H1 (cell line): ENCODE data around the gene PEX14. TPM values are rescaled to one million over a fixed set of nuclear protein-coding genes. Genes with fewer than 3 reads are reported as not detected.

Experiments
- CTCF ChIA-PET: fragments of 300-600 bp; sonication (Branson Sonifier 250); formaldehyde crosslinking; loops from one replicate; lab custom pipeline; 2021; ENCODE audit not compliant: partially characterized antibody; lab: Charles Lee
- POLR2A ChIA-PET: fragments of 300-600 bp; sonication (Branson Sonifier 250); formaldehyde crosslinking; loops from one replicate; lab custom pipeline; 2021; ENCODE audit warnings: inconsistent platforms; ENCODE audit not compliant: partially characterized antibody; lab: Charles Lee
- DNase-seq, 2 experiments: peaks; one replicate each; pipeline versions ENCODE4 v3.0.0 to v3.0.0-alpha.2; 2010 to 2022; ENCODE audit warnings: low spot score in 2 of 2, low read depth in 1 of 2, mixed read lengths in 1 of 2
- FAIRE-seq: peaks from 2 replicates; lab custom pipeline; 2011; peaks lifted over from hg19 to GRCh38; lab: Jason Lieb, UNC
- H2AFZ ChIP-seq: 2 replicates; pipeline ENCODE4 v1.8.1; 2012; ENCODE audit warnings: low read length, inconsistent platforms
- H2AK5ac ChIP-seq: 2 replicates; pipeline ENCODE4 v1.6.1; 2013; ENCODE audit warnings: low read depth, low read length
- H2BK120ac ChIP-seq: replicated peaks from 2 replicates; pipeline ENCODE3; 2013; ENCODE audit warnings: low read depth, low read length, inconsistent platforms
- H2BK12ac ChIP-seq: 2 replicates; pipeline ENCODE4 v1.6.1; 2013; ENCODE audit warnings: low read depth, low read length
- H2BK15ac ChIP-seq: 2 replicates; pipeline ENCODE4 v1.6.1; 2013; ENCODE audit warnings: low read length
- H2BK20ac ChIP-seq: 2 replicates; pipeline ENCODE4 v1.6.1; 2013; ENCODE audit warnings: low read length
- H2BK5ac ChIP-seq: 2 replicates; pipeline ENCODE4 v1.6.1; 2013; ENCODE audit warnings: low read depth, low read length
- H3K14ac ChIP-seq: 2 replicates; pipeline ENCODE4 v1.6.1; 2013; ENCODE audit warnings: inconsistent platforms; ENCODE audit not compliant: insufficient read length
- H3K18ac ChIP-seq: 2 replicates; pipeline ENCODE4 v1.6.1; 2013; ENCODE audit warnings: low read length; ENCODE audit errors: extremely low read depth
- H3K23ac ChIP-seq: 2 replicates; pipeline ENCODE4 v1.6.1; 2013; ENCODE audit warnings: inconsistent platforms; ENCODE audit not compliant: insufficient read length
- H3K23me2 ChIP-seq: 2 replicates; pipeline ENCODE4 v1.6.1; 2013; ENCODE audit warnings: low read depth, low read length
- H3K27ac ChIP-seq: 2 replicates; pipeline ENCODE4 v1.6.1; 2011; ENCODE audit warnings: low read depth, low read length, inconsistent platforms
- H3K27me3 ChIP-seq, 4 experiments: replicated peaks in 1 of 4; 1 replicate in 1 of 4; 2 replicates in 3 of 4; pipeline versions ENCODE4 v1.6.1 to v1.8.1; 2011 to 2013; ENCODE audit warnings: low read length in 3 of 4, mild to moderate bottlenecking in 3 of 4, inconsistent platforms in 2 of 4, mixed read lengths in 2 of 4, moderate library complexity in 1 of 4; ENCODE audit not compliant: control insufficient read depth in 3 of 4, insufficient read depth in 3 of 4; ENCODE audit errors: extremely low read depth in 1 of 4
- H3K36me3 ChIP-seq, 4 experiments: 2 replicates each; pipeline versions ENCODE4 v1.6.1 to v1.8.1; 2011 to 2013; ENCODE audit warnings: mild to moderate bottlenecking in 4 of 4, low read length in 3 of 4, moderate library complexity in 2 of 4, control low read depth in 1 of 4, inconsistent platforms in 1 of 4; ENCODE audit not compliant: insufficient read depth in 4 of 4, control insufficient read depth in 2 of 4
- H3K4ac ChIP-seq: replicated peaks from 2 replicates; pipeline ENCODE3; 2013; ENCODE audit warnings: low read length, low read depth, mixed read lengths, inconsistent platforms; ENCODE audit not compliant: insufficient read length
- H3K4me1 ChIP-seq, 4 experiments: replicated peaks in 1 of 4; 1 replicate in 1 of 4; 2 replicates in 3 of 4; pipeline versions ENCODE4 v1.6.1 to v1.8.1; 2011 to 2013; ENCODE audit warnings: low read length in 3 of 4, inconsistent platforms in 2 of 4, mixed read lengths in 1 of 4; ENCODE audit not compliant: insufficient read depth in 4 of 4, control insufficient read depth in 3 of 4
- H3K4me2 ChIP-seq, 2 experiments: 2 replicates each; pipeline versions ENCODE4 v1.6.1 to v1.8.1; 2011 to 2013; ENCODE audit warnings: low read depth in 2 of 2, low read length in 2 of 2, control low read depth in 1 of 2, inconsistent platforms in 1 of 2, mild to moderate bottlenecking in 1 of 2; ENCODE audit not compliant: insufficient read depth in 1 of 2
- H3K4me3 ChIP-seq, 4 experiments: fragments of 200-600, 300-600 bp in 1 of 4; sonication (generic), shearing (Covaris generic), sonication (Bioruptor Twin) in 1 of 4; 2 replicates each; pipeline versions ENCODE4 v1.5.1 to v1.8.1; 2011 to 2016; ENCODE audit warnings: low read length in 4 of 4, low read depth in 3 of 4, control low read depth in 2 of 4, inconsistent platforms in 2 of 4, mild to moderate bottlenecking in 2 of 4, mixed read lengths in 1 of 4, moderate library complexity in 1 of 4; ENCODE audit not compliant: insufficient read depth in 2 of 4; ENCODE audit errors: extremely low read depth in 1 of 4
- H3K56ac ChIP-seq: replicated peaks from 2 replicates; pipeline ENCODE3; 2013; ENCODE audit warnings: low read depth, mild to moderate bottlenecking, mixed read lengths, low read length, inconsistent platforms; ENCODE audit not compliant: insufficient read length
- H3K79me1 ChIP-seq: 2 replicates; pipeline ENCODE4 v1.6.1; 2013; ENCODE audit warnings: low read depth, low read length, control low read depth
- H3K79me2 ChIP-seq, 2 experiments: 2 replicates each; pipeline versions ENCODE4 v1.6.1 to v1.8.1; 2012 to 2013; ENCODE audit warnings: low read length in 2 of 2, mild to moderate bottlenecking in 2 of 2, inconsistent platforms in 1 of 2; ENCODE audit not compliant: insufficient read depth in 2 of 2, control insufficient read depth in 1 of 2
- H3K9ac ChIP-seq, 4 experiments: replicated peaks in 1 of 4; 1 replicate in 1 of 4; 2 replicates in 3 of 4; pipeline versions ENCODE4 v1.6.1 to v1.8.1; 2011 to 2013; ENCODE audit warnings: low read depth in 3 of 4, low read length in 3 of 4, control low read depth in 2 of 4, mild to moderate bottlenecking in 2 of 4, moderate library complexity in 2 of 4, inconsistent platforms in 1 of 4; ENCODE audit errors: extremely low read depth in 1 of 4
- H3K9me3 ChIP-seq, 2 experiments: 2 replicates each; pipeline versions ENCODE4 v1.6.1 to v1.8.1; 2012 to 2013; ENCODE audit warnings: mild to moderate bottlenecking in 2 of 2, moderate library complexity in 2 of 2, control low read depth in 1 of 2, inconsistent platforms in 1 of 2, low read depth in 1 of 2, low read length in 1 of 2, mixed read lengths in 1 of 2; ENCODE audit not compliant: insufficient read depth in 2 of 2
- H4K20me1 ChIP-seq, 2 experiments: replicated peaks in 1 of 2; 2 replicates each; pipeline versions ENCODE3 to v1.8.1; 2011 to 2013; ENCODE audit warnings: inconsistent platforms in 2 of 2, low read length in 2 of 2, mild to moderate bottlenecking in 1 of 2; ENCODE audit not compliant: insufficient read depth in 2 of 2, control insufficient read depth in 1 of 2
- H4K5ac ChIP-seq: 2 replicates; pipeline ENCODE4 v1.6.1; 2013; ENCODE audit warnings: low read length, low read depth, mixed read lengths, inconsistent platforms; ENCODE audit not compliant: insufficient read length
- H4K8ac ChIP-seq: 2 replicates; pipeline ENCODE4 v1.8.0; 2013; ENCODE audit warnings: mild to moderate bottlenecking, moderate library complexity, low read length, inconsistent platforms; ENCODE audit not compliant: insufficient read depth; ENCODE audit errors: extremely low read depth
- H4K91ac ChIP-seq: replicated peaks from 2 replicates; pipeline ENCODE3; 2013; ENCODE audit warnings: low read length, mixed read lengths, inconsistent platforms; ENCODE audit not compliant: insufficient read length
- CHD1 ChIP-seq: IDR thresholded peaks from 2 replicates; pipeline ENCODE4 v1.6.1; 2012; ENCODE audit warnings: low read depth, low read length, improper control_type of control experiment
- MAX ChIP-seq: IDR thresholded peaks from 2 replicates; pipeline ENCODE4 v1.6.1; 2012; ENCODE audit warnings: inconsistent platforms
- PHF8 ChIP-seq: fragments of 200-600 bp; sonication (generic); conservative IDR thresholded peaks from 2 replicates; pipeline ENCODE4 v1.7.1; 2012; ENCODE audit warnings: low read depth, mild to moderate bottlenecking, inconsistent platforms, low read length, moderate library complexity
- POU5F1 ChIP-seq: IDR thresholded peaks from 2 replicates; pipeline ENCODE4 v1.6.1; 2011; ENCODE audit warnings: low read depth, mild to moderate bottlenecking, low read length, moderate library complexity
- SIX5 ChIP-seq: IDR thresholded peaks from 2 replicates; pipeline ENCODE4 v1.6.1; 2011; ENCODE audit warnings: mild to moderate bottlenecking, low read depth, low read length
- TAF7 ChIP-seq: optimal IDR thresholded peaks from 2 replicates; pipeline ENCODE3; 2011; ENCODE audit warnings: low read depth, mild to moderate bottlenecking, inconsistent platforms, low read length, moderate library complexity, borderline replicate concordance
- WGBS, 2 experiments: shearing (Covaris generic) in 1 of 2; methylation state at CpG; one replicate each; pipeline versions ENCODE4 v1.1.6 to v1.1.7; 2013 to 2015; ENCODE audit warnings: low lambda C conversion rate in 2 of 2, mixed read lengths in 2 of 2, inconsistent platforms in 1 of 2, low coverage in 1 of 2, missing lambda C conversion rate in 1 of 2; ENCODE audit not compliant: insufficient replicate concordance in 2 of 2, insufficient coverage in 1 of 2, insufficient read length in 1 of 2; ENCODE audit errors: extremely low coverage in 1 of 2, missing lambda C conversion rate in 1 of 2; 5-methylcytosine and 5-hydroxymethylcytosine counted together
- polyA plus RNA-seq, 7 experiments: library from polyadenylated mRNA; depleted of rRNA in 3 of 7; stranded (reverse) in 5 of 7; unstranded in 2 of 7; fragments of >200 nt in 5 of 7; fragments of 200-250 nt in 2 of 7; gene quantifications; 1 replicate in 5 of 7; 2 replicates in 1 of 7; 4 replicates in 1 of 7; pipeline versions ENCODE4 v1.2.1 to v1.2.3, GENCODE V29; 2011 to 2013; ENCODE audit warnings: missing spikeins in 2 of 7, mixed read lengths in 2 of 7
- total RNA-seq: library from RNA; stranded (reverse); fragmentation: NEBNext Ultra II Directional; extraction: Animal tissue kit (Norgen Biotek cat#: 25700); gene quantifications from 2 replicates; pipeline ENCODE4 v1.2.1, GENCODE V29; 2021

The PEX14 gene
- total and polyA plus RNA-seq, 2 of the 8 experiments (the other 6 are each of a cell fraction or from before 2014, with no cell fraction given) = 13.0 to 19.8 TPM

- Histone ChIP-seq H2AFZ (no peak overlapping the region), H3K56ac (no peak overlapping the region), H3K9me3 (no peaks in the 10 kb centered on the region), H3K79me2 (no peaks in the 10 kb centered on the region), H3K23ac (no peak overlapping the region), H2AK5ac (no peak overlapping the region), H4K91ac (no peak overlapping the region), H3K9ac (no peak overlapping the region), H3K18ac (no peak overlapping the region), H2BK15ac (no peak overlapping the region), H3K36me3 (no peaks in the 10 kb centered on the region; a peak in 2 of 8 replicates), H2BK5ac (no peak overlapping the region), H3K4me2 (no peak overlapping the region), H3K4me1 (0 out of 7 replicates have a peak, but pooled peaks cover 0 to 2% (median 0%) of the 10 kb centered on the region in 4 experiments), H2BK12ac (no peak overlapping the region), H3K4ac (no peak overlapping the region), H4K5ac (no peak overlapping the region), H4K8ac (no peak overlapping the region), H3K4me3 (no peak overlapping the region), H3K14ac (no peak overlapping the region), H3K23me2 (no peaks in the 10 kb centered on the region), H2BK120ac (no peak overlapping the region), H2BK20ac (no peak overlapping the region), H3K79me1 (peaks cover 1% of the 10 kb centered on the region; the same call in 1 of the 2 replicates), H3K27me3 (no peaks in the 10 kb centered on the region)
- no peak for FAIRE-seq
- POLR2A ChIA-PET = no interaction called here
- CTCF ChIA-PET = interaction anchor here (2.9 kb wide), 1 partner anchor 116 kb away, joined by 9 read pairs; no protein-coding TSS in a partner anchor
- 90% methylated on average over 24 of the region's 24 CpGs; no CpG with 5 or more reads in 1 of the 2 experiments for WGBS, 2 experiments
- no peak for DNase-seq
- TF ChIP-seq PHF8 (no peak), POU5F1 (no peak), MAX (no peak), TAF7 (no peak), CHD1 (no peak), SIX5 (no peak)
- TF ChIP-seq, all 59 proteins: peak for 0
- no peaks in the 10 kb centered on the region for H4K20me1 ChIP-seq
- no peak overlapping the region for H3K27ac ChIP-seq
Observed at GRCh38 chr1:10622910-10623685, 148.3 kb downstream of the PEX14 start.
